ENCODE results near the gene NDST3.

DNA sequence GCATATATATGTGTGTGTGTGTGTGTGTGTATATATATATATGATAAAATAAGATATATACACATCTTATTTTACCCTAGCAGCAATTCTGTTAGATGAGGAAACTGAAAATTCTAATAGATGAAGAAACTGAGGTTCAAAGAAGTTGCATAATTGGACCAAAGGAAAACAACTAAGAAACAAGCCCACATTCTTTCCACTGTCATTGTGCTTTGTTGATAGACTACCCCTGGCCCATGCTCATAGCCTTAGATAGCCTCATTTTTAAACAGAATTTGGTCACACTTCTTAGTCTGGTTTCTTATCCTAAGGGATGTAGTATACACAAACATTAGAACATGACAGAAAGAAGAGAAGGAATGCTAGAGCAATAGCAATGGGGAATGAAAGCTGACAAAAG lies 138.8 kb downstream of the NDST3 start:
- TF ChIP-seq, protein P1, sequence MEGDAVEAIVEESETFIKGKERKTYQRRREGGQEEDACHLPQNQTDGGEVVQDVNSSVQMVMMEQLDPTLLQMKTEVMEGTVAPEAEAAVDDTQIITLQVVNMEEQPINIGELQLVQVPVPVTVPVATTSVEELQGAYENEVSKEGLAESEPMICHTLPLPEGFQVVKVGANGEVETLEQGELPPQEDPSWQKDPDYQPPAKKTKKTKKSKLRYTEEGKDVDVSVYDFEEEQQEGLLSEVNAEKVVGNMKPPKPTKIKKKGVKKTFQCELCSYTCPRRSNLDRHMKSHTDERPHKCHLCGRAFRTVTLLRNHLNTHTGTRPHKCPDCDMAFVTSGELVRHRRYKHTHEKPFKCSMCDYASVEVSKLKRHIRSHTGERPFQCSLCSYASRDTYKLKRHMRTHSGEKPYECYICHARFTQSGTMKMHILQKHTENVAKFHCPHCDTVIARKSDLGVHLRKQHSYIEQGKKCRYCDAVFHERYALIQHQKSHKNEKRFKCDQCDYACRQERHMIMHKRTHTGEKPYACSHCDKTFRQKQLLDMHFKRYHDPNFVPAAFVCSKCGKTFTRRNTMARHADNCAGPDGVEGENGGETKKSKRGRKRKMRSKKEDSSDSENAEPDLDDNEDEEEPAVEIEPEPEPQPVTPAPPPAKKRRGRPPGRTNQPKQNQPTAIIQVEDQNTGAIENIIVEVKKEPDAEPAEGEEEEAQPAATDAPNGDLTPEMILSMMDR (IDR thresholded peaks at IDR 0.05), result no peak
- TF ChIP-seq POLR2A (IDR thresholded peaks at IDR 0.05), result no peak
